SJSA1 (cell line): Measurements from ENCODE around the gene LTN1. TPM values are rescaled to one million over a fixed set of nuclear protein-coding genes. Genes with fewer than 3 reads are reported as not detected.

ENCODE experiments used
- DNase-seq, 2 experiments: peaks; one replicate each; pipeline ENCODE4 v3.0.0-alpha.2; 2015 to 2020; ENCODE audit warnings: low spot score in 2 of 2, low read depth in 1 of 2
- H3K27ac ChIP-seq: fragments of 250-450 bp; sonication (Bioruptor Pico); 2 replicates; pipeline ENCODE4 v1.5.1; 2020; ENCODE audit warnings: mild to moderate bottlenecking, moderate library complexity
- H3K27me3 ChIP-seq: fragments of 250-450 bp; sonication (Bioruptor Pico); replicated peaks from 2 replicates; pipeline ENCODE4 v1.5.1; 2020; ENCODE audit warnings: mild to moderate bottlenecking, moderate library complexity
- H3K36me3 ChIP-seq: fragments of 250-450 bp; sonication (Bioruptor Pico); 2 replicates; pipeline ENCODE4 v1.5.1; 2020; ENCODE audit warnings: mild to moderate bottlenecking
- H3K4me1 ChIP-seq: fragments of 250-450 bp; sonication (Bioruptor Pico); replicated peaks from 2 replicates; pipeline ENCODE4 v1.6.1; 2021; ENCODE audit warnings: mild to moderate bottlenecking
- H3K4me3 ChIP-seq: fragments of 250-450 bp; sonication (Bioruptor Pico); 2 replicates; pipeline ENCODE4 v1.5.1; 2020; ENCODE audit warnings: mild to moderate bottlenecking
- H3K9me3 ChIP-seq: fragments of 250-450 bp; sonication (Bioruptor Pico); replicated peaks from 2 replicates; pipeline ENCODE4 v1.5.1; 2020; ENCODE audit warnings: mild to moderate bottlenecking
- total RNA-seq: library from RNA; depleted of rRNA; stranded (reverse); fragments of >200 nt; shearing (Covaris generic); gene quantifications from 2 replicates; pipeline ENCODE4 v1.2.3, GENCODE V29; 2014

LTN1 gene
- total RNA-seq, 1 experiment from 2014 or later = 31.0 TPM

DNA sequence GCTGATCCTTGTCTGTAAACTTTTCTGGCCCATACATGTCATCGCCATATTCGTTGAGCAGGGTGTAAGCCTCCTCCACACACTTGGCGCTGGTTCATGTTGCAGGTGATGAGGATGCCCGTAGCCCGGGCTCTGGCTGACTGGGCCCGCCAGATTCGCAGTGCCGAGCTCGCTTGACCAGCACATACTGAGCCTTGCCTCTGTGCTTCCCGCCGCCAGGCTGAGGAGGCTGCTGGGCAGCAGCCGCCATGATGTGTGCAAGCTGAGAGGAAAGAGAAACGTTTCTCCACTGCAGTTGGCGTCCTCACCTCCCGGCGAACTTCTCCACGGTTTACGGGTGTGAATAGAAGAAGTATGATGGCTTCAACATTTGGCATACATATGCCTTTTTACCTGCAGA lies 89.2 kb downstream of the LTN1 start:
- H3K27ac ChIP-seq = no peak overlapping the region
- no peaks in the 10 kb centered on the region for H3K27me3 ChIP-seq
- H3K4me3 ChIP-seq = no peak overlapping the region
- H3K4me1 ChIP-seq = no peaks in the 10 kb centered on the region
- H3K9me3 ChIP-seq = no peaks in the 10 kb centered on the region
- no peaks in the 10 kb centered on the region for H3K36me3 ChIP-seq
- DNase-seq = no peak

DNA sequence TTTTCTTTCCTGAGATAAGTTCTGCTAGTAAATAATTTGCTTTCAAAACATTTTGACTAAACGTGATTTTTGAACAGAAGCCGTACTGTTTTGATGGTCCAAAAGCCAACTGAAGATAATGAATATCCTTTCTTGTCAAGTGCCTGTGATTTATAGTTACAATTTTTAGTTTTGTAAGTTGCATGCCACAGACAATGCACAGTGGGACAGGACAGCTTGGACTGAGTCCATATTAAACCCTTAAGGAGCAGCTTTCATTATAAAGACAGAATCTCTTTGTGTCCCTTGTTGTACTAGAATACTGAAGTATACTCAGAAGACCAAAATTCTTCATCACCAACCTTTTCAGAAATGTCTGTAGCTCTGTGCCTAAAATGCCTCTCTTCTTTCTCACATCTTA lies 92.2 kb downstream of the LTN1 start:
- Histone ChIP-seq H3K36me3 (no peaks in the 10 kb centered on the region), H3K9me3 (no peaks in the 10 kb centered on the region), H3K27me3 (no peaks in the 10 kb centered on the region), H3K4me3 (no peak overlapping the region), H3K27ac (no peak overlapping the region), H3K4me1 (no peaks in the 10 kb centered on the region)
- DNase-seq = no peak

DNA sequence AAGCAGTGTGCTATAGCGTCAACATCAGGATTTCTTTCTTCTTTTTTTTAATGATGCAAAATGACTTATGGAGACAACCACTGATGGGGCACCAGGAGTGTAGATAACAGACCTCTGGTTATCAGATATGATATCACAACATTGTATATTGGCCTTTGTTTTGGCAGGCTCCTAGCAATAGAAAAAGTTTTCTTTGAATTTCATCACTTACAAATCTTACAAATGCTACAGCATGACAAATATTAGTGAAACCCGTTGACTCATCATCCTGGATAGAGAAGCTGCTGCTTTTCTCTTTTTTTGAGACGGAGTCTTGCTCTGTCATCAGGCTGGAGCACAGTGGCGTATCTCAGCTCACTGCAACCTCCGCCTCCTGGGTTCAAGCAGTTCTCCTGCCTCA lies 92.9 kb downstream of the LTN1 start:
- Histone ChIP-seq H3K9me3 (no peaks in the 10 kb centered on the region), H3K4me3 (no peak overlapping the region)

GRCh38 chr21:28899220-28899619 lies 93.5 kb downstream of the LTN1 start:
- H3K36me3 ChIP-seq = no peaks in the 10 kb centered on the region
- H3K27ac ChIP-seq = no peak overlapping the region
- H3K27me3 ChIP-seq = no peaks in the 10 kb centered on the region
- no peak overlapping the region for H3K4me3 ChIP-seq
- DNase-seq = no peak
- no peaks in the 10 kb centered on the region for H3K9me3 ChIP-seq
- no peaks in the 10 kb centered on the region for H3K4me1 ChIP-seq

More for the DNA sequence above, 92.9 kb downstream of the LTN1 start:
- H3K27me3 ChIP-seq = no peaks in the 10 kb centered on the region
- DNase-seq = no peak
- H3K27ac ChIP-seq = no peak overlapping the region
- no peaks in the 10 kb centered on the region for H3K36me3 ChIP-seq
- no peaks in the 10 kb centered on the region for H3K4me1 ChIP-seq

DNA sequence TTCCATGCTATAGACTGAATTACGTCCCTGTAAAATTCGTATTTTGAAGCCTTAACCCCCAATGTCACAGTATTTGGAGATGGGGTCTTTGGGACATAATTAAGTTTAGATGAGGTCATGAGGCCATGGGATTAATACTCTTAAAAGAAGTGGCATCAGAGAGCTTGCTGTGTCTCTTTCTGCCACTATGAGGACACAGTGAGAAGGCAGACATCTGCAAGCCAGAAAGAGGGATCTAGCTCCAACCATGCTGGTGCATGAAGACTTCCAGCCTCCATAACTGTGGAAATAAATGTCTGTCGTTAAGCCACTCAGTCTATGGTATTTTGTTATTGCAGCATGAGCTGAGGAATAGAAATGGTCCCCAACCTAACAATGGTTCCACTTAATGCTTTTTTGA lies 99.0 kb downstream of the LTN1 start:
- Histone ChIP-seq H3K27ac (no peak overlapping the region), H3K4me1 (no peaks in the 10 kb centered on the region), H3K36me3 (no peaks in the 10 kb centered on the region), H3K4me3 (no peak overlapping the region), H3K9me3 (no peaks in the 10 kb centered on the region; the same call in 1 of the 2 replicates), H3K27me3 (peaks cover 9% of the 10 kb centered on the region; the same call in 1 of the 2 replicates)
- no peak for DNase-seq

- H3K27me3 ChIP-seq = peaks cover 9% of the 10 kb centered on the region; the same call in 1 of the 2 replicates
- H3K9me3 ChIP-seq = no peaks in the 10 kb centered on the region; the same call in 1 of the 2 replicates
- H3K36me3 ChIP-seq = no peaks in the 10 kb centered on the region
- DNase-seq = no peak
- H3K4me3 ChIP-seq = no peak overlapping the region
- no peaks in the 10 kb centered on the region for H3K4me1 ChIP-seq
- H3K27ac ChIP-seq = no peak overlapping the region
Observed at GRCh38 chr21:28892199-28893111, 100.2 kb downstream of the LTN1 start.

GRCh38 chr21:28885853-28886177 lies 106.9 kb downstream of the LTN1 start:
- no peaks in the 10 kb centered on the region; the same call in 1 of the 2 replicates for H3K9me3 ChIP-seq
- no peak overlapping the region for H3K27ac ChIP-seq

GRCh38 chr21:28884976-28885852 lies 107.5 kb downstream of the LTN1 start:
- peak; percentile 87 to 94 for DNase-seq

More at GRCh38 chr21:28885853-28886177, 106.9 kb downstream of the LTN1 start:
- Histone ChIP-seq H3K27me3 (no peaks in the 10 kb centered on the region), H3K4me1 (peaks cover 5% of the 10 kb centered on the region; the same call in 1 of the 2 replicates), H3K4me3 (no peak overlapping the region), H3K36me3 (peaks cover 5% of the 10 kb centered on the region)
- no peak for DNase-seq

GRCh38 chr21:28884481-28884880 lies 108.2 kb downstream of the LTN1 start:
- H3K27me3 ChIP-seq = no peaks in the 10 kb centered on the region
- peak overlapping the region; percentile 83 for H3K27ac ChIP-seq
- peak overlapping the region; percentile 59 for H3K4me3 ChIP-seq
- no peak for DNase-seq
- H3K9me3 ChIP-seq = no peaks in the 10 kb centered on the region
- H3K36me3 ChIP-seq = peaks cover 5% of the 10 kb centered on the region
- H3K4me1 ChIP-seq = peaks cover 5% of the 10 kb centered on the region; the same call in 1 of the 2 replicates

More at GRCh38 chr21:28884976-28885852, 107.5 kb downstream of the LTN1 start:
- Histone ChIP-seq H3K36me3 (peaks cover 5% of the 10 kb centered on the region), H3K4me3 (peak overlapping the region; percentile 59), H3K9me3 (no peaks in the 10 kb centered on the region; the same call in 1 of the 2 replicates), H3K27me3 (no peaks in the 10 kb centered on the region), H3K4me1 (peaks cover 5% of the 10 kb centered on the region; the same call in 1 of the 2 replicates), H3K27ac (peak overlapping the region; percentile 83)

DNA sequence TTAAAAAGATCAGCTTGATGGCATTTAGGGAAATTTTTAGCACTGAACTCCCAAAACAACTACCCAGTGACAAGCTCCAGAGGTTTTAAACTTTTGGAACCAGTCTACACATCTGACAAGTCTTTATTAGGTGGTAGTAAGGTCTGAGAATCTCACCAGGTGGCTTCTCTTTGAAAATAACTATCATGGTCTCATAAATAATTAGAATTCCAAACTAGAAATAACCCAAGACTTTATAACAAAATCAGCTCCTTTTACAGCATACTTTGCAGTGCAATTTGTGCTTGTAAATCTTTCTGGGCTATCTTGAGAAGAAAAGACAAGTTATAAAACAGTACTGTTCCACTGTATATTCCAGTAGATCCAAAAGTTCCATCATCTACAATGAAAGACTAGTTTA lies 108.7 kb downstream of the LTN1 start:
- DNase-seq = no peak
- peaks cover 5% of the 10 kb centered on the region for H3K36me3 ChIP-seq
- no peaks in the 10 kb centered on the region for H3K27me3 ChIP-seq
- H3K27ac ChIP-seq = no peak overlapping the region
- H3K4me1 ChIP-seq = peaks cover 5% of the 10 kb centered on the region; the same call in 1 of the 2 replicates
- no peaks in the 10 kb centered on the region for H3K9me3 ChIP-seq
- no peak overlapping the region for H3K4me3 ChIP-seq

DNA sequence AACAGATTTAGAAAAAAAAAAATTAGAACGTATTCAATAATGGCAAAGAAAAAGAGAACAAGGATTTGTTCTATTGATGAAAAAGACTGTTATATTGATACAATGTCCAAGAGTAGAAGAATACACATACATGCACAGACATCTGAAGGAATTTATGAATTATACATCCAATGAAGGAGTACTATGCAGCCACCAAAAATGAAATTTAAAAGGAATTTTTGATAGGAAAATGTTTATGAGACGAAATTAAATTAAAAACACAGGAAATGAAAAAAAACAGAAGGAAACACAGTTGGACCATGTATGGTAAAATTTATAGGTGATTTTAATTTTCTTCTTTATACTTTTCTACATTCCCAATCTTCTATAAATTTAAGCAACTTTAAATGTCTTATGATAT lies 110.3 kb downstream of the LTN1 start:
- H3K4me3 ChIP-seq = no peak overlapping the region
- no peak overlapping the region for H3K27ac ChIP-seq
- peaks cover 5% of the 10 kb centered on the region for H3K36me3 ChIP-seq
- H3K9me3 ChIP-seq = no peaks in the 10 kb centered on the region
- peaks cover 5% of the 10 kb centered on the region; the same call in 1 of the 2 replicates for H3K4me1 ChIP-seq
- H3K27me3 ChIP-seq = no peaks in the 10 kb centered on the region
- no peak for DNase-seq
